Activated T-cell treated with anti-CD3 and anti-CD28 coated beads for 4 hours (primary cell): Measurements from ENCODE around the gene C22orf31.

Experiments used
- DNase-seq: peaks from one replicate; pipeline ENCODE4 v3.0.0-alpha.2; 2020

Gene C22orf31

DNA sequence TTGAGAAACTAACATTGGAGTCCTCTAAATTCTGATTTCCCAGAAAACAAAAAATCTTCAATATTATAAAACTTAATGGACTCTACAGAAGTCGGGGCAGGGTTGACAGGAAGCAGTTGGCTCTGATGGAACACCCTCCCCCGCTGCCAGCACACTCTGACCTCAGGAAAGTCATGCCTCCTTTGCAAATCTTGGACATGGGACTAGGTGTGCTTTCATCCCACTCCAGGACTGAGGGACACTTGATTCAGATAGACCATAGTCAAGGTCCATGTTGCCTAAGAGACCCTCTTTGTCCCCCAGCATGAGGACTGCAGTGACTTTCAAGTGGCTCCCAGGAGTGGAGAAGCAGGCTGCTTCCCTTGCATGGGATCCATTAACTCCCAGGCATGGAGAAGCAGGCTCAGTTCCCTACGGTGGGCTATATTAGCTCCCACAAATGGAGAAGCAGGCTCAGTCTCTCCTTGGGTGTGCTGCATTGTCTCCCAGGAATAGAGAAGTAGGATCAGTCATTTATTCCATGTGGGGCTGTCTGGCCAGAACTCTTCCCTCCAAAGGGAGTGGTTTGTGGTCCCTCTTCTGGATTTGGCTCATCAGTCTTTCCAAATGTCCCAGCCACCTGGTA lies 38.3 kb downstream of the C22orf31 start:
- DNase-seq: no peak

DNA sequence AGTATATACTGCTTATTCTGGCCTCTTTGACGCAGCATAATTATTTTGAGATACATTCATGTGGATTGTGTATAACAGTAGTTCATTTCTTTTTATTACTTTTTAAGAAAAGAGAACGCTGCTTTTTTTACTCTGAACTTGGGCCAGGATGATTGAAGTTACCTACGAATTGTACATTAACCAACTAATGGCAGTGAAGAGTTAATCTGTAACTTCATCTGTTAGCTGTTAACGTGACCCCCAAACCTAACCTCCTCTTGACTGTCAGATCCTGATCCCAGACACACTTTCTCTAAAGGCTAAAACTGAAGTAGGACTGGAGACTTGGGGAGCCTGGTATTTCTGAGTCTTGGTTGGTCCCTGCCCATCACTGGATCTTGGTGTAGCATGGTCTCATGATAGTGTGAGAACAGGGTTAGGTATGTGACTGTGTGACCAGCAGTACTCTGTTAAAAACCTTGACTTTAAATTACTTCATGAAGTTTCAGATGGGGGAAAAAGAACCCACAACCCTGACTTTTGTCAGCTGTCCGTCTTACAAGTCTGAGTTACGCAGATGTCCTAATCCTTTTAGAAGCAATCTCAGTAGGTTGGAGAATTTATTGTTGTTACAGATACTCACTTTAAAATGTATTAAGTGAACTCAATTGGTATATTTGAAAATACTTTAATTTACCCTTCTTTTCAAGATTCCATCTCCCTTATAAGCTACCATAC lies 39.4 kb downstream of the C22orf31 start:
- DNase-seq: no peak

DNA sequence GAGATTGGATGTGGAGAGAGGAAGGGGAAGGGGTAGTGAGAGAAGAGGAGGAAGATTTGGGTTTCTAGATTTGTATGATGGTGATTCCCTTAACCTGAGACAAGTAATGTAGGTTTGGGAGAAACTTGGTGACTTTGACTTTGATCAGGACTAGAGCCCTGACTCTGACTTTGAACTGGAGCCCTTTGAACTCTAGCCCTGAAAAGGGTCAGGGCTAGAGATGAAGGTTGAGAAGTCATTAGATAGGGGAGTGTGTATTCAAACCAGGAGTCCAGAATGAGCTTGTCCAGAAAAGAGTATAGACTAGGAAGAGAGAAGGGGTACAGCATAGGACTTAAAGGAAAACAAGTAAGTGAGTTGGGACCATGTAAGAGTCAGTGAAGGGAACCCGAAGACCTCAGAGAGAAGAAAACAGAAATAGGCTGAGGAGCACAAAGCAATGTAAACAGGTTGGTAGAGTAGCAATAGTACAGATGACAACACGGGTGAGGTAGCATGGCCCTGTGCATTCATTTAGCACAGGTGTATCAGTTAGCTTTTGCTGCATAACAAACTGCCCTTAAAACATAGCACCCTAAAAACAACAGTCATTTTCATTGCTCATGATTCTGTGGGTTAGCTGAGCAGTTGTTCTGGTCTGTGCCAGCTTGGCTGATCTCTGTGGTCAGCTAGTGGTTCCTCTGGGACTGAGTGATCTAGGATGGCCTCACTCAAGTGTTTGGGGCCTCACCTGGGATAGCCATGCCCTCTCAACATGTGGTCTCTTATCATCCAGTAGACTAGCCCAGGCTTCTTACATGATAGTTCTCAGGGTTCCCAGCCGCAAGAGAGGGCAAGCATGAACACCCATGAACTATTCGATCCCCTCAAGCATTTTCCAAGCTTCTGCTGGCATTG lies 43.1 kb downstream of the C22orf31 start:
- no peak for DNase-seq

DNA sequence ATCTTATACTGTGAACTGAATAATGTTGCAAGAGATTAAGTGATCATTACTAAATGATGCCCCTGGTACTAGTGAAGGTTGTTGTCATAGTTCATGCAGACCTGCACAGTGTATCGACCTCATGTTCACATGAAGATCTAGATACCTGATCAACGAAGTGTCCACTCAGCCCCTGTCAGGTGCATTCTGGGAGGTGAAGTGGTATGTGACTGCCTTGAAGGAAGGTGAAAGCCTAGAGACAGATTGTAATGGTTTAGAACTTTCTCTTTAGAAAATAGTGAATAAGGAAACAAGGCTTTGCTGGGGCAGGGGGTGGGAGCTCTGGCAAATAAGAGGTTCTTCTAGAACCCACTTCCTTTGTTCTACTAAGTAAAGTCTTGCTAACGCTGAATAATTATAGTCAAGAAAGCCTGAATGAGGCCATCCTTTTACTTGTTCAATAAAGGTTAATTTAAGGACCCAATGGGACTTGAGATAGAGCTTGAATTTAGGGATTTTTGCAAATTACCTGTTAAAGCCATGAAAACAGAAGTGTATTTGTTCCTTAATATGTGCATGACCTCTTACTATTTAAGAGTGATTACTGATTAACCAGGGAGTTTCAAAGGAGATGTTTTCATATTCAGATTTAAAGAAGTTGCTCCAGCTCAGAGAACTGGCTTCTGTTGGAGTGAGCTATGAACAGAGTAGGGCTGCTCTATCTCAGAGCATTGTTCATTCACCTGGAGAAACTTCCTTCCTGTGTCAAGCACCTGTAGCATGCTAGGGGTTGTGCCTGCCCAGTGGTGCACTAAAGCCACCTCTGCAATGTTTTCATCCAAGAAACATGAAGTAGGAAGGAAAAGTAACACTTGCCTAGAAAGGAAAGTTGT lies 45.3 kb downstream of the C22orf31 start:
- no peak for DNase-seq

DNA sequence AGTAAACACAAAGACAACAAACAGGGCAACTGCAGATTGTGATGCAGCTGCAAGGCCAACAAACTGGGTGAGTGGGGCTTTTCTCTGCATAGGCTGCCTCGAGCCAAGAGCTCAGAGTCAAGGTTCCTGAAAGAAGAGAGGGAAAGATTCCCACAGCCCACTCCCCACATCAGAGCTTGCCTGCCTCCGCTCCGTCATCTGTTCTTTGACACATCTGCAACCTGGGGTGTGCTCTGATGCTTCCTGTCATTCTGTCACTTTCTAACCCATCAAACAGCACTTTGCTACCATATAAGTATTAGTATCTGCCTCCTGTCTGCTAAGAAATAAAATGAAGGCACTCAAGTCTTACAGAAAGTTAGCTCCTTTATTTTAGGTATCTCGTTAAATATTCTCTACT lies 46.9 kb downstream of the C22orf31 start:
- DNase-seq: no peak

DNA sequence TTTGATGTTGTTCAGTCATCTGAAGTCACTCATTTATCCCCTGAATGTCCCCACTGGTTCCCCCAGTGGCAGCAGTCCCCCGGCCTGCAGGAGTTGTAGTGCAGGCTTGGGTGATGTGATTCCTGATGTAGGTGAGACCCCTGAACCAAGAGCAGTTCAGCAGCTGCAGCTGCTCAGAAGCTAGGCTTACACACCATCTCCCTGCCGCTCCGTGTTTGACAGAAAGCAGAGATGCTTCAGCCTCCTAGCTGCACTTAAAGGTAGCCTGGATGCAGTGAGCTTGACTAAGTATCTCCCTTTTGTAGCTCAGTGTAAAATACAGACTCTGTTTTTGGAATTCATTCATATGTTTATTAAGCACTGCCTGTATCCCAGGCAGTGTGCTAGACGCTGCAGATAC lies 47.3 kb downstream of the C22orf31 start:
- no peak for DNase-seq

DNA sequence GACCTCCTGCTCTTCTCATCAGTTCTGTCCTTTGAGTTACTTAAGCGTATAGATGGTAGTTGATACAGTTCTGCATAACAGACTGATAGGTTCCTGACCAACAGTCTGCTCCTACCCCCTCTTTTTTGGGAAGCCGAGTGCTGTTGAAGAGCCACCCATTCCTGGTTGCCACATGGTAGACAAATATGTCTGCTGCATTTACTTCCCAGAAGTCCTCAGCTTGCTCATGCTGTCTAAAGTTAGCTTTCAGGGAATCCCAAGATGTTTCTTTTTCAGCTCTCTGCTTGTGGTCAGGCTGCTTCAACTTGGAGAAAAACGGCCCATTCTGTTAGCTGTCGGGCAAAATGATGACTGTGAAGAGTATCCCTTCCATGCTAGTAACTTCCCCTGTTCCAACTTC lies 48.7 kb downstream of the C22orf31 start:
- DNase-seq: no peak

DNA sequence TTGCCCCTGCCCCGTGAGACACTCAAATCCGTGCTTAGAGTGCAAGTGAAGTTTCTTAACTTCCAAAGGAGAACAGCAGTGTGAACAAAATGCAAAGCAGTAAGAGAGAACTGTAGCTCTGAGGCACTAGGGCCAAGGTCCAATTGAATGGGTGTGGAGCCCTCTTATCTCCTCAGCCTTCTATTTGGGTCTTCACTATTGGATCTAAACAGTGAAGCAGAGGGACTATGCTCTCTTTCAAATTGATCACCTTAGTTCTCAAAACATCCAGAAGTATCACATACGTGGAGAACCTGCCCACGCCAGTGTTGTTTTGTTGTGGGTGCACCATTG lies 49.6 kb downstream of the C22orf31 start:
- no peak for DNase-seq

DNA sequence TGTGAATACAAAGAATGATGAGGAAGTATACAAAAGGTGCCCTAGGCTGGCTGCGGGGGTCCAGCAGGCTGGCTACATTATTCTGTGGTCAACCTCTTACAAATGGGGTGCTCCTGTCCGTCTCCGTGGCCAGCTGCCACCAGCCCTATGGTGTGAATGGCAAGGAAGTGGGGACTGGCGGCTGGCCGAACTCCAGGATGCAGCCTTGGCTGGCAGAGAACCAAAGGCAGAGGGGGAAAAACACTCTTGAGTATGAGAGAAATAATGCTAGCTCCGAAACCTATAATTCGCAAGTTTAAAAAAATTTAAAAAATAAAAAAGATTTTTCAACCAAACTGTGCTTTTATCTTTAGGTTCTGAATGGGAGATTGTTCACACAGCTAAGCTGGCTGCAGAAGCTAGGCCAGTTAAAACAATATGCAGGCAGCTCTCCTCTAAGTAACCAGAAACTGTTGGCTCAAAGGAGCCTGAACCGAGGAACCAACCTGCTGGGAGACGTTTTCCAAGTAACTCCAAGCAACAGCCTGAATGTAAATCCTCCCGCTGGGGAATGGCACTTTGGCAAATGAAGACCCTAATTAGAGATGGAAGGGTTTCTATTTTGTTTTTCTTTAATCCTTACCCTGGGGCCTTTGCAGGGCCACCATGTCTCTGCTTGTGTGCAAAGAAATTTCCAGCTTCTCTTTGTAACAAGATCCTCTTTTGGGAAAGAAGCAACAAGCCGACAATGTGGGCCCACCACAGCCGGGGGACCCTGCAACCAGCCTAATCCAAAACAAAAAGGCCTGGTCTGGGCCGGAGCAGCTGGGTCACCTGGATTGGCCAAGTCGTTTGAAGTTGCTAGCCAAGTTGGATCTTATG lies 50.2 kb downstream of the C22orf31 start:
- no peak for DNase-seq

DNA sequence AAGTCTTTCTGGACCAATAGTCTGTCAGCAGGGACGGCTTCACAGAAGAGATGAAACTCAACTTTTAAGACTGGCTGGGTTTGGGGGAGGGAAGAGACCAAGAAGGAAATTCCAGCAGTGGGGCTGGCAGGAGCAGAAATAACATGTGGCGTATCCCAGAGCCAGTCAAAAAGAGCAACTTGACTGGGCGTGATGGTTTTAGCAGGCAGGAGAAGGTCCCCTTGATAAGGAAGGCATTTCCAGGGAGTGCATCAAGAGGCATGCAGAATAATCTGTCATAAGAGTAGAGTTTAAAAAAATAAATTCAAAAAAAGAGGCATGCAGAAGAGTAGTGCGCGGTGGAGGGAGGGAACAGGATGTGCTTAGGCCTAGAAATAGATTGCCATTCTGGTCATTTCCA lies 52.5 kb downstream of the C22orf31 start:
- no peak for DNase-seq
